A204.1 (cell line): ENCODE measurements around the gene RIBC2.
A peak's percentile ranks its signal among the peaks of the same experiment; 100 is the strongest.
"Not testable (repeated sequence)": the region's sequence is repeated elsewhere in the genome, so short reads cannot be mapped to it uniquely, and the experiment has no call there.

ENCODE experiments used
- FAIRE-seq: peaks from 2 replicates; lab custom pipeline; 2012; peaks lifted over from hg19 to GRCh38; lab: Jason Lieb, UNC

The RIBC2 gene

DNA sequence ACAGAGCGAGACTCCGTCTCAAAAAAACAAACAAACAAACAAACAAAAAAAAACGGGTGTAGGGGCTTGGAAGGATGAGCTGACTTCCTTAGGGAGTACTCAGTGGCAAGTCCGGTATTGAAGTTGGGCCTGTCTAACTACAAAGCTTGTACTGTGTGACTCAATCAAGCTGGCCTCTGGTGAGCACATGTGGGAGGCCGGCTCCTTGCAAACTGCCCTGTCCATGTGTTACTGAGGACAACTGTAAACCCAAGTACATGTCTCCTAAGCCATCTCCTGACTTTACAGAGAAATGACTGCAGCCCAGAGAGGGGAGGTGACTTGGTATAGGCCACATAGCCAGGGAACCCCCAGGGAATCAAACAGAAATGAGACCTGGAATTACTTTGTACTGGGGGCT, 11.6 kb downstream of the RIBC2 start:
- FAIRE-seq, result no peak

DNA sequence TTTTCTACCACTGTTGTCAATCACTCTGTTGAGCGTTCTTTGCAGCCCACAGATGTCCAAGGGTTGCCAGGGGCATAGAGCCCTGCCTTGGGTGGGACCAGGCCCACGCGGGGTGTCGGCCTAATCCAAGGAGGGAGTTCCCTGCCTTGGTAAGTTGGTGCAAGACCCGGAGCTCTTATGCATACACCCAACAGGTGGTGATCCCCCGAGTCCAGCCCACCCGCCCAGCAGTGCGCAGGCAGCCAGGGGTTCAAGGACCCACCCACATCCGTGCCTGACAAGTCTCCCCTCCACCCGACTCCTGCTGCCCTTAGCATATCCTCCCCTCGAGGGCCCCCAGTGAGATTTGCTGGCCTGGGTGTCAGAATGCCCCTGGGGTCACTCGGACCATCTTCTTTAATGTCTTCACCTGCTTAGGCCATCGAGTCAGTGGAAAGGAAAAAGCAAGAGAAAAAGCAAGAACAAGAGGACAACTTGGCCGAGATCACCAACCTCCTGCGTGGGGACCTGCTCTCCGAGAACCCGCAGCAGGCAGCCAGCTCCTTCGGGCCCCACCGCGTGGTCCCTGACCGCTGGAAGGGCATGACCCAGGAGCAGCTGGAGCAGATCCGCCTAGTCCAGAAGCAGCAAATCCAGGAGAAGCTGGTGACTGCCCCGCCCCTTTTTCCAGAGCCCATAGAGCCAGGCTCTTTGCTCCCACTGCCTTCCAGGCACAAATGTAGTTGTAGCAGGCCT, 12.2 kb downstream of the RIBC2 start:
- no peak for FAIRE-seq

DNA sequence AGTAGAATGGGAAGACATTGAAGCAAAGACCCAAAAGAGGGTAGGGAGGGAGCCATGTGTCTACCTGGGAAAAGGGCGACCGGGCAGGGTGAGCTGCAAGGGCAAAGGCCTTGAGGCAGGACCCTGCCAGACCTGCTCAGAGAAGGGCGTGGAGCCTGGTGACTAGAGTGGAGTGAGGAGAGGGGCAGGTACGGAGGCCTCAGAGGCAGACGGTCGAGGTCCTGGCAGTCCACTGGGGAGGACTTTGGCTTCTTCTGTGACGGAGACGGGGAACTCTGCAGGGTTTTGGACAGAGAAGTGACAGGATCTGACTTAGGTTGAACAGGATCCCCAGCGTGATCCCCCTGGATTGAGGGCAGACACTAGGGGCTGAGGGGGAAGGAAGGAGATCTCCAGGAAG, 12.9 kb downstream of the RIBC2 start:
- no peak for FAIRE-seq

DNA sequence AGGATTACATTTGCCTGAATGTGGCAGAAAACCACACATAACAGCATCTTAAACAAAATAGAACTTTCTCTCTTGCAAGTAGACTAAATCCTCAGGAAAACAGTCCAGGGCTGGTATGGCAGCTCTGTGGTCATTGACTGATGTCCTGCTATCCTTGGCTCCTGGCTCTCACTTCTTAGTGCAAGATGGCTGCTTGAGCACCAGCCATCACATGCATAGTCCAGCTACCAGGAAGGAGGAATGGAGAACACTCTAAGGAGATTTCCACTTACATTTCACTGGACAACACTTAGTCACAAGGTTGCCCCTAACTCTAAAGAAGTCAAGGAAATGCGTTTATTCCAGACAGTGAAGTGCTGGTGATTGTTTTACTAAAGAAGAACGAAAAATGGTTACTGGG, 13.6 kb downstream of the RIBC2 start:
- no peak for FAIRE-seq

DNA sequence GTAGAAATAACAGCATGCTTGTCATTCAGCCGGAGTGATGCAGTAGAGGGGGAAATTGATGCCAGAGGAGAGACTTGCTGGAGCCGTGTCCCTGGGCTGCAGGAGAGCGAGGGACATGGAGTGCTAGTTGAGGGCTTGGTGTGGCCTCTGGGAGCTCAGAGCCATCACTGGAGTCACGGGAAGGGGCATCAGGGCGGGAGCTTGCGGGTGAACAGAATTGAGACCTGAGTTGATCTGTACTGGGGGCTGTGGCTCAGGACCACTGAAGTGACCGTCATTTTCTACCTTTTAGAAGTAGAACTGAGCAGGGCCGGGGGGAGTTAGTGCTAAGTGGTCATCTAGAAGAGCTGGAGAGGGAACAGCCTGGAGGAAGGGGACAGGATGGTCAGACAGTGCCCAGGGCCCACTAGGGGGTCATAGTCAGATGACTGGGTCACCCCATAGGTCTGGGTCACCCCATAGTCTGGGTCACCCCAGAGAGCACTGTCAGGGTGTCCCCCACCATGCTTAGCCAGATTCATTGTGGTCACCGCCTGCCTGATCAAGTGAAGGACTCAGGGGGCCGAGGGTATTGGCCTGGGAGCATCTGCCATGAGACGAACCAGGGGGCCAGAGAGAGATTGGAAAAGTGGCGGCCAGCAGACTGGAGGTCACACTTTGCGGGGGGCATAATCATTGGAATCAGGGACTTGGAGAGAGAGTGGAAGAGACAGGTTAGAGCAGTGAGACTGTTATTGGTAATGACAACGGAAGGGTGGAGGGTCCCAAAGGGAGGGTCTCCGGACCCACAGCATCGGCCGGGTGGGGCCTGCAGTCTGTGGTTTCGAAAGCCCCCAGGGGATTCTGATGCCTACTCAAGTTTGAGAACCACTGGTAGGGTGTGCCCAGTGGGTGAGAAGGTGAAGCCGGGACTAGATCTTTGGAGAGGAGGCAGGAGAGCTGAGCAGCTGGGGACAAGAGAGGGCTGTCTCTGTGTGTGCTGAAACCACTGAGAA, 15.2 kb downstream of the RIBC2 start:
- FAIRE-seq, result no peak

DNA sequence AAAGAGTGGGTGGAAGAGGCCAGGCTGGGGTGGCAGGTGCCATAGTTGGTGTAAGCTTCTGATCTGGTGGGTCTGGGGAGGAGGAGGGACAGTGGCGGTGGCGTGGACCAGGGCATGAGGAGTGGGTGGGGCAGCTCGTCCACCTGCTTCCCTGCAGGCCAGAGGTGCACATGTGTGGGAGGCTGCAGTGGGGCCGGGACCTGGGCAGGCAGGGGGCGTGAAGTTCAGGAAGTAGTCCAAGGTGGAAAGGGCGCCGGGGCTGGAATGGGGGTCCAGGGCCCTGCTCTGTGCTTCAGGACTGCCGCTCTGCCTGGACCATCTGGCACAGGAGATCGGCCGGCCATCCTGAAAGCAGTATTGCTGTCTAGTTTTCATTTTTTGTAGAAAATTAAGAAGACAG, 15.9 kb downstream of the RIBC2 start:
- FAIRE-seq, result no peak

DNA sequence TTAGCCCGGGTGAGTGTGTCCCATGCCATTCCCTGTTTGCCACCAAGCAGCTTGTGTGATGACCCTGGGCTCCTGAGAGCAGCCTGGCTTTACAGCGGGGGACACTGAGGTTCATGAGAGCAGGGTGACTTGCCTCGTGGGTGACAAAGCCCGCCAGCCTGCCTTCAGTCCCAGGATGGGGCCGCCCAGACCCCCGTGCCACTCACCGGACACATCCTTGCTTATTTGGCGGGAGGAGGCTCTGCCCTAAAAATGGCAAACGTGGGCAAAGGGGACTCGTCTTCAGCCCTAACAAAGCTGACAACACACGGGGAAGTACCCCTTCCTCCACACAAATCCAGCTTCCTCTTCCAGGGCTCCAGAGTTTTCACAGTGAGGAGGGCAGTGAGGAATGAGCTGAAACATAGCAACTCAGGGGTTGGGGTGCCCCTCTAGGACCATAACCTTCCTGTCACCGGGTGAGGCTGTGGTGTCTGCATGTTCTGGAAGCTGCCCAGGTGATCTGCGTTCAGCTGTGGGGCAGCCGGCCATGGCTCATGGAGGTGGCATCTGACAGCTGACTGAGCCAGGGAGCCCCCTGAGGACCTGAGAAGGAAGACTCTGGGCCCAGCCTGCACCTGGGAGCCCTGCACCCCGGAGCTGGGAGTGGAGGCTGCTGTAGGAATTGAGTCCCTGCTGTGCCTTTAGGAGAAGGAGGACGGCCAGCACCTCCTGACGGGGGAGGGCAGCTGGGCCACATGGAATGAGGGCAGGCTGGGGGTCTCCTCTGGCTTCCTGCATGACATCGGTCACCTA, 16.7 kb downstream of the RIBC2 start:
- FAIRE-seq, result no peak

DNA sequence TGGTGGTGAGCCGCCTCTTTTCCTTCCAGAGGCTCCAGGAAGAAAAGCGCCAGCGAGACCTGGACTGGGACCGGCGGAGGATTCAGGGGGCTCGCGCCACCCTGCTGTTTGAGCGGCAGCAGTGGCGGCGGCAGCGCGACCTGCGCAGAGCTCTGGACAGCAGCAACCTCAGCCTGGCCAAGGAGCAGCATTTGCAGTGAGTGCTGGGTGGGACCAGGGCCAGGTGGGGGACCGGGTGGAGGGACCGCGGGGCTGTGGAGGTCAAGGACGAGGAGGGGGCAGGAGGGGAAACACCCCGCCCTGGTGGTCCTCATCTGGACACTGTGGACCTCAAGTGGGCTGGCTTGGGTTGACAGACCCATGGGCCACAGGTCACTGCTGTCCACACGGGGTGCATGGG, 17.4 kb downstream of the RIBC2 start:
- no peak for FAIRE-seq

DNA sequence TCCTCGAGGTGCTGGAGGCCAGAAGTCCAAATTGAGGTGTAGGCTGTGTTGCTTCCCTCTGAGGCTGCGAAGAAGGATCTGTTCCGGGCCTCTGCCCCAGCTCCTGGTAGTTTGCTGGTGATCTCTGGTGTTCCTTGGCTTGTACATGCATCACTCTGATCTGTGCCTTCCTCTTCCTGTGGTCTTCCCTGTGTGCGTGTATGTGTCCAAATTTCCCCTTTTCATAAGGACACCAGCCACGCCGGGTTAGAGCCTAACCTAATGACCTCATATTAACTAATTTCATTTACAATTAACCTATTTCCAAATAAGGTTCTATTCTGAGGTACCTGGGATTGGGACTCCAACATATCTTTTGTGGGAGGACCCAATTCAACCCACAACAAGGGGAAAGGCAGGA, 21.5 kb downstream of the RIBC2 start:
- FAIRE-seq, result no peak

DNA sequence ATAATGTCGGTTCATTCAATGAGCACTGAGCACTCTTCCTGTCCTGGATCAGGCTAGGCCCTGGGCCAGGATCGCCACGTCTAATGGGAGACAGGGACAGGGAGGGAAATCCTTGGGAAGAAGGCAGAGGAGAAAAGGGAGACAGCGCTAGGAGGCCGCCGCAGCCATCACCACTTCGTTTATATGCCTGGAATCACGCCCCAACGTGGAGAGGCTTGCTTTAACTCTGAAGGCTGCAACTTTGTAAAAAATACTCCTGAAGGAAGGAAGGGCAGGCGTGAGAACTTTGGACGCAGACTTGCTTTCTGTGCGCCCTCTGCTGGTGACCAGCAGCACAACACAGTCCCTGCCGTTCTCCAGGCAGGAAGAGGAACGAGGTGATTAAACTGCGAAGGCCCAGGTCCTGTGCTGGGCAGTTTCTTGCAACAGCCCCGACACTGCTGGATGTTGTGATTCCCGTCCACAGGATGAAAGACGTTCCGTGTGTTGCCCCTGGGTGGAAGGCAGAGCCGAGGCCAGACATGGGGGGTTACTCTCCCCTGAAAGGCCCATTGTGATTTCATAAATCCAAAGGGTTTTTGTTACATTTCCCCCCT, 22.1 kb downstream of the RIBC2 start:
- peak; percentile 89 for FAIRE-seq

DNA sequence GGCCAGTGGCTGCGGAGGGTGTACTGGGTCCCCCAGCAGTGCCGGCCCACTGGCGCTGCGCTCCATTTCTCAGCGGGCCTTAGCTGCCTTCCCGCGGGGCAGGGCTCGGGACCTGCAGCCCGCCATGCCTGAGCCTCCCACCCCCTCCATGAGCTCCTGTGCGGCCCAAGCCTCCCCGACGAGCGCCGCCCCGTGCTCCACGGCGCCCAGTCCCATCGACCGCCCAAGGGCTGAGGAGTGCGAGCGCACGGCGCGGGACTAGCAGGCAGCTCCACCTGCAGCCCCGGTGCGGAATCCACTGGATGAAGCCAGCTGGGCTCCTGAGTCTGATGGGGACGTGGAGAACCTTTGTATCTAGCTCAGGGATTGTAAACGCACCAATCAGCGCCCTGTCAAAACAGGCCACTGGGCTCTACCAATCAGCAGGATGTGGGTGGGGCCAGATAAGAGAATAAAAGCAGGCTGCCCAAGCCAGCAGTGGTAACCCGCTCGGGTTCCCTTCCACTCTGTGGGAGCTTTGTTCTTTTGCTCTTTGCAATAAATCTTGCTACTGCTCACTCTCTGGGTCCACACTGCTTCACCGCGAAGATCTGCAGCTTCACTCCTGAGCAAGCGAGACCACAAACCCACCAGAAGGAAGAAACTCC, 23.5 kb downstream of the RIBC2 start:
- not testable (repeated sequence) for FAIRE-seq

DNA sequence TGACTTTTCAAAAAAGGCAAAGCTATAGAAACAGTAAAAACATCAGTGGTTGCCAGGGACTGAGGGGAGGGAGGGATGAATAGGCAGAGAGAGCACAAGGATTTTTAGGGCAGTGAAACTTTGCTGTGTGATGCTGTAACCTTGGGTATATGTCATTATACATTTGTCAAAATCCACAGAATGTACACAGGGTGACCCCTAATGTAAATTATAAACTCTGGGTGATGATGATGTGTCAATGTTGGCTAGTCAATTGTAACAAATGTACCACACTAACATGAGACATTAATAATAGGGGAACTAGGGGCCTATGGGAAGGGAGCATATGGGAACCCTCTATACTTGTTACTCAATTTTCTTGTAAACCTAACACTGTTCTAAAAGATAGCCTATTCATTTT, 24.8 kb downstream of the RIBC2 start:
- no peak for FAIRE-seq

DNA sequence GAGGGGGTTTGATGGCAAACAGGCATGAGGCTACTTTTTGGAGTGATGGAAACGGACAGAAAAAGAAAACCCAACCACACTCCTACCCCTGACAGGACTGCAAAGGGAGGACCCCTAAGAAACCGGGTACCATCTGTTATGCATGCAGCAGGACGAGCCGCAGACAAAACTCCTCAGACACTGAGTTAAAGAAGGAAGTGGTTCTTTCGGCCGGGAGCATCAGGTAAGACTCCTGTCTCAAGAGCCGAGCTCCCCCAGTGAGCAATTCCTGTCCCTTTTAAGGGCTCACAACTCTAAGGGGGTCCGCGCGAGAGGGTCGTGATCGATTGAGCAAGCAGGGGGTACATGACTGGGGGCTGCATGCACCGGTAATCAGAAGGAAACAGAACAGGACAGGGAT, 27.2 kb downstream of the RIBC2 start:
- not testable (repeated sequence) for FAIRE-seq

DNA sequence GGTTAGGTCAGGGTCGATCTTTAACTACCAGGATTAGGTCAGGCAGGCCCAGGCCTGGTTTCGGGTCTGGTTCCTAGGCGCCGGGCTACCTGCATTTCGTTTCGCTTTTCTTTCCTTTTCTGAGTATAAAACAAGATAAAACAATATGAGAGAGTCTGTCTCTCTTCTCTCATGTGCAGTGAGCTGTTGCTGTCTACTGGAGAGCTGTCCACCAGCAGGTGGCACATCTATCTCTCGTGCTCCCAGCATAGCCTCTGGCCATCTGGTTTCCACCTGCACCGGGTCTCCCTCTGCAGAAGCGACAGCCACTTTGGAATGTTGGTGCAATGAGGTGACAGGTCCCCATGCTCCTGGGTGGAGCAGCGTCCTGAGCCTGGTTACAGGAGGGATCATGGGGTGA, 27.6 kb downstream of the RIBC2 start:
- FAIRE-seq, result no peak

DNA sequence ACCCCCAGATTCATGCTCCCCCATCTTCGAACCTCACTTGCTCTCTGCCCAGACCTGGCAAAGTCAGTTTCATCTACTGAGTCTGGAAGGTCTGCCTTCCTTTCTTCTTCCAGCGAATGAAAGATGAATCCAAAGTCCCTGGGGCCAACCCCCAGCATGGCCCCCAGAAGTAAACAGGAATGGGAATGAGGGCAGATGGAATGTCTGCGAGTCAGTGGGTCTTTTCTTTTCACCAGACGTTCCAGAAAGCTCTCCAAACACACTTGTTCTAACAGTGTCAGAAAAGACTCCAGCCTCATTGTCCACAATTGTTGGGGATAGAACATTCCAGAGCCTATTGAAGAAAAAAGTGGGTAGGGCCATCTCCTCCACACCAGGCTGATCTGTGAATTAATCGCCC, 28.6 kb downstream of the RIBC2 start:
- FAIRE-seq, result no peak

DNA sequence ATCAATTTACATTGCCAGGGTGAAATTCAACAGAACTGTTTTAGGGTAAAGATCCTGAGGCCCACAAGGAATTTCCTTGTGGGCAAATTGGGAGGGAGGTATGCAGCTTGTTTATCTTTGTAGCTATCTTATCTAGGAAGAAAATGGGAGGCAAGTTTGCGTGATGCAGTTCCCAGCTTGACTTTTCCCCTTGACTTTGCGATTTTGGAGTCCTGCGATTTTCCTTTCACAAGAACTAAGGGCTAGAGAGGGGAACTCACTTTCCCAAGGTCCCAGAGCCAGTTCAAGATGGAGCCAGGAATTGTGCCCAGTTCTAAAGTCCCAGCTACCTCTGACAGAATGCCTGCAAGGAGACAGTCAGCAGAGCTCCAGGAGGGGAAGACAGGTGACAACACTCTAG, 30.7 kb downstream of the RIBC2 start:
- FAIRE-seq, result no peak

DNA sequence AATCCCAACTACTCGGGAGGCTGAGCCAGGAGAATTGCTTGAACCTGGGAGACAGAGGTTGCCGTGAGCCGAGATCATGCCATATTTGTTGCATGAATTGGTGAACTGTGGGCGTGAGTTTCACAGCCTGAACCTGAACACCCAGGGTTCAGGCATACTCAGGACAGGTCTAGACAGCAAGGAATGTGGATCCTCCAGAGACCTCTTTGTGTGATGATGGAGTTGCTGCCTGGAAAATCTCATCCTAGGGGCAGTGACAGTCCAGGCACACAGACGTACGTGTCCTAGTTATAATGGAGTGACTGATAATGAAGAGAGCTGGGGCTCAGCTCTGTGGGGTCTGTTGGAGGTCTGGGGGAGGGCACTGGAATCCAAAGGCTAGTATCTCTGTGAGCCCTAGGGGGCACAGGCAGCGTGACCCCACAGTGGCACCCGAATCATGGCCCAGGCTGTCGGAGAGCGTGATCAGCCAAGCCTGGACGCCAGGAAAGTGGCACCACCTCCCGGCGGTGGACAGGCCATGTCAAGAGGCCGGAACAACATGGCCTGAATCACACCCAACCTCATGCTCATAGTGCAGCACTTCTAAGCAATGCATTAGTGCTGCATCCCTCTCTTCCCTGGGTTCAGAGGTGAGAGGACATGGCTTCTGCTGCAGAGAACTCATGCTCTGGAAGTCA, 31.7 kb downstream of the RIBC2 start:
- FAIRE-seq, result no peak

DNA sequence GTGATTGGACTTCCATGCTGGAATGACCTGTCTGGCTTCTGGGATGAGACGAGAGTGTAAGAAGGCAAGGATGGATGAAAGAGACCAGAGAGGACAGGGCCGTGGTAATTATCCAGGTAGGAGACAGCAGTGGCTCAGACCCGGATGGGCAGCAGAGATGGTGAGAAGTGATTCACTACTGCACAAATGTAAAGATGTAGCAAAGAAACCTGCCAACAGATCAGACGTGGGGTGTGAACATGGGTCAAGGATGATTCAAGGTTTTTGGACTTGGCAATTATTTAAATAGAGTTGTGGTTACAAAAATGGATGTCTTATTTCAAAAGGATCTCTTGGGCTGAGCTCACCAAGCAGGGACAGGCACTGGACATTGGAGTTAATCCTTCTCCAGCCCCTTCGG, 32.7 kb downstream of the RIBC2 start:
- no peak for FAIRE-seq

DNA sequence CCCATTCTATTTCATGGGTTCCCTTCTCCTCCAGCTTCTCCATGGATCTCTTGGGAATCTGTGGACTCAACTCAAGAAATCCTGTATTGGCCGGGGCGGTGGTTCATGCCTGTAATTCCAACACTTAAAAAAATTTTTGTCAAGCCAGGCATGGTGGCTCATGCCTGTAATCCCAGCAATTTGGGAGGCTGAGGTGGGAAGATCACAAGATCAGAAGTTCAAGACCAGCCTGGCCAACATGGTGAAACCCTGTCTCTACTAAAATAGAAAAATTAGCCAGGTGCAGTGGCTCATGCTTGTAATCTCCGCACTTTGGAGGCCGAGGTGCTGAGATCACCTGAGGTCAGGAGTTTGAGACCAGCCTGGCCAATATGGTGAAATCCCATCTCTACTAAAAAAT, 34.1 kb downstream of the RIBC2 start:
- FAIRE-seq, result not testable (repeated sequence)

DNA sequence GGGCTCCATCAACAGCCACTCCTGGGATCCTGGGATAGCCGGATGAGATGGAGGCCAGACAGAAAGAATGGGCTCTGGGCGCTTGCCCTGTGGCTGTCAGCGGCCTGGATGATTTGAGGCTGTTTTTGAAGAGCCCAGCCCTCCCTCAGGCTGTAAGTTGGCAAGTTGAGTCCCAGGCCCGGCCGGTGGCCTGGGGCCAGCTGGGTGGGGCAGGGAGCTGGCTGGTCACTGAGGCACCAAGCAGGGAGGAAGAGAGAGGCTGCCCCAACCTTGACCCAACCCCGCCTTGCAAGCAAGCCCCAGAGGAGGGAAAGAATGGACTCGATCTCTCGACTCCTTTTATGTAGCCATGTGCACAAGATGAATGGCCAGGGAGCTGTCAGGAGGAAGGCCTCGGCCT, 34.9 kb downstream of the RIBC2 start:
- no peak for FAIRE-seq

DNA sequence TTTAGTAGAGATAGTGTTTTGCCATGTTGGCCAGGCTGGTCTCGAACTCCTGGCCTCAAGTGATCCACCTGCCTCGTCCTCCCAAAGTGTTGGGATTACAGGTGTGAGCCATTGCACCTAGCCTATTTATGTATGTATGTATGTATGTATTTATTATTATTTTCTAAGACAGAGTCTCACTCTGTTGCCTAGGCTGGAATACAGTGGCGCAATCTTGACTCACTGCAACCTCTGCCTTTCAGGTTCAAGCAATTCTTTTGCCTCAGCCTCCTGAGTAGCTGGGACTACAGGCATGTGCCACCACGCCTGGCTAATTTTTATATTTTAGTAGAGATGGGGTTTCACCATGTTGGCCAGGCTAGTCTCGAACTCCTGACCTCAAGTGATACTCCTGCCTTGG, 35.9 kb downstream of the RIBC2 start:
- not testable (repeated sequence) for FAIRE-seq
